Spleen (tissue), 7 donors: Measurements from ENCODE around the gene PITHD1.

Experiments used
- POLR2A ChIP-seq, 3 donors: fragments of 450-650 bp; IDR thresholded peaks; one replicate each; pipeline ENCODE4 v1.5.1; 2017; ENCODE audit warnings: antibody characterized with exemption in 3 of 3, mild to moderate bottlenecking in 1 of 3
- POLR2AphosphoS5 ChIP-seq, 3 donors: sonication (generic); formaldehyde crosslinking; IDR thresholded peaks; one replicate each; pipeline ENCODE4 v1.5.1; 2017; ENCODE audit warnings: antibody characterized with exemption in 3 of 3
- TF ChIP-seq, protein P1 (sequence below), 11 experiments: fragments of 200-600 bp in 7 of 11; fragments of 450-650 bp in 4 of 11; sonication (generic) in 4 of 11; IDR thresholded peaks in 8 of 11; conservative IDR thresholded peaks in 3 of 11; 1 replicate in 7 of 11; 2 replicates in 4 of 11; pipeline versions ENCODE4 v1.4.0 to v1.8.0; 2016 to 2021; ENCODE audit warnings: antibody characterized with exemption in 11 of 11, inconsistent platforms in 4 of 11, mild to moderate bottlenecking in 1 of 11
- donor health status: DM: no; HTN: no; CAD: no; lungs with moderate emphysema.
- donor health status: DM: no; HTN: no; CAD: no.
- donor health status: DM: no; HTN: no; CAD: no.

DNA sequence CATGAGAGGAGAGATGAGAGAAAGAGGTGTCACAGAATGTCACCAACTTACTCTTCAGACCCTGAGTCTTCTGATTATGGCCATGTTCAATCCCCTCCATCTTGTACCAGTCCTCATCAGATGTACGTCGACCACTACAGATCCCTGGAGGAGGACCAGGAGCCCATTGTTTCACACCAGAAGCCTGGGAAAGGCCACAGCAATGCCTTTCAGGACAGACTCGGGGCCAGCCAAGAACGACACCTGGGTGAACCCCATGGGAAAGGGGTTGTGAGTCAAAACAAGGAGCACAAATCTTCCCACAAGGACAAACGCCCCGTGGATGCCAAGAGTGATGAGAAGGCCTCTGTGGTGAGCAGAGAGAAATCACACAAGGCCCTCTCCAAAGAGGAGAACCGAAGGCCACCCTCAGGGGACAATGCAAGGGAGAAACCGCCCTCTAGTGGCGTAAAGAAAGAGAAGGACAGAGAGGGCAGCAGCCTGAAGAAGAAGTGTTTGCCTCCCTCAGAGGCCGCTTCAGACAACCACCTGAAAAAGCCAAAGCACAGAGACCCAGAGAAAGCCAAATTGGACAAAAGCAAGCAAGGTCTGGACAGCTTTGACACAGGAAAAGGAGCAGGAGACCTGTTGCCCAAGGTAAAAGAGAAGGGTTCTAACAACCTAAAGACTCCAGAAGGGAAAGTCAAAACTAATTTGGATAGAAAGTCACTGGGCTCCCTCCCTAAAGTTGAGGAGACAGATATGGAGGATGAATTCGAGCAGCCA lies 27.0 kb upstream of the PITHD1 start:
- TF ChIP-seq, protein P1, sequence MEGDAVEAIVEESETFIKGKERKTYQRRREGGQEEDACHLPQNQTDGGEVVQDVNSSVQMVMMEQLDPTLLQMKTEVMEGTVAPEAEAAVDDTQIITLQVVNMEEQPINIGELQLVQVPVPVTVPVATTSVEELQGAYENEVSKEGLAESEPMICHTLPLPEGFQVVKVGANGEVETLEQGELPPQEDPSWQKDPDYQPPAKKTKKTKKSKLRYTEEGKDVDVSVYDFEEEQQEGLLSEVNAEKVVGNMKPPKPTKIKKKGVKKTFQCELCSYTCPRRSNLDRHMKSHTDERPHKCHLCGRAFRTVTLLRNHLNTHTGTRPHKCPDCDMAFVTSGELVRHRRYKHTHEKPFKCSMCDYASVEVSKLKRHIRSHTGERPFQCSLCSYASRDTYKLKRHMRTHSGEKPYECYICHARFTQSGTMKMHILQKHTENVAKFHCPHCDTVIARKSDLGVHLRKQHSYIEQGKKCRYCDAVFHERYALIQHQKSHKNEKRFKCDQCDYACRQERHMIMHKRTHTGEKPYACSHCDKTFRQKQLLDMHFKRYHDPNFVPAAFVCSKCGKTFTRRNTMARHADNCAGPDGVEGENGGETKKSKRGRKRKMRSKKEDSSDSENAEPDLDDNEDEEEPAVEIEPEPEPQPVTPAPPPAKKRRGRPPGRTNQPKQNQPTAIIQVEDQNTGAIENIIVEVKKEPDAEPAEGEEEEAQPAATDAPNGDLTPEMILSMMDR (IDR thresholded peaks at IDR 0.05 in 8 of 11, conservative IDR thresholded peaks at IDR 0.05 in 3 of 11) = peak in 10 of 11 experiments; percentile 26 to 70 (median 51)
- TF ChIP-seq POLR2A (IDR thresholded peaks at IDR 0.05) = no peak
- peak in 2 of 3 donors; percentile 15 to 42 for TF ChIP-seq POLR2AphosphoS5 (IDR thresholded peaks at IDR 0.05)
